DND-41 (cell line): ENCODE measurements around the gene MALRD1.

Experiments used
- ATAC-seq: fragments of 200-7000 bp; cut with Tn5 transposase; 3 replicates; pipeline ENCODE4 v1.9.1; 2021; ENCODE audit warnings: low read depth; ENCODE audit not compliant: insufficient read depth
- DNase-seq: peaks from one replicate; pipeline ENCODE4 v3.0.0-alpha.2; 2020
- H2AFZ ChIP-seq: 2 replicates; pipeline ENCODE4 v1.6.0; 2012; ENCODE audit warnings: low read depth, low read length
- H3K27ac ChIP-seq: 2 replicates; pipeline ENCODE4 v1.5.1; 2012; ENCODE audit warnings: low read length, inconsistent platforms
- H3K27me3 ChIP-seq: fragments of 200-600 bp; sonication (generic); 2 replicates; pipeline ENCODE4 v1.6.0; 2012; ENCODE audit warnings: low read length, mild to moderate bottlenecking, inconsistent platforms; ENCODE audit not compliant: insufficient read depth, poor library complexity
- H3K36me3 ChIP-seq: 2 replicates; pipeline ENCODE4 v1.5.1; 2012; ENCODE audit warnings: low read length, inconsistent platforms; ENCODE audit not compliant: insufficient read depth
- H3K4me1 ChIP-seq: 2 replicates; pipeline ENCODE4 v1.5.1; 2012; ENCODE audit warnings: mild to moderate bottlenecking, low read length; ENCODE audit not compliant: insufficient read depth
- H3K4me2 ChIP-seq: 2 replicates; pipeline ENCODE4 v1.6.0; 2012; ENCODE audit warnings: mild to moderate bottlenecking, moderate library complexity, low read length, inconsistent platforms; ENCODE audit not compliant: insufficient read depth
- H3K4me3 ChIP-seq, 2 experiments: fragments of 200-600 bp in 1 of 2; shearing (Covaris generic) in 1 of 2; 2 replicates each; pipeline ENCODE4 v1.5.1; 2012 to 2016; ENCODE audit warnings: inconsistent platforms in 2 of 2, low read length in 2 of 2, mild to moderate bottlenecking in 2 of 2, low read depth in 1 of 2, moderate library complexity in 1 of 2
- H3K79me2 ChIP-seq: 2 replicates; pipeline ENCODE4 v1.6.0; 2012; ENCODE audit warnings: low read length, inconsistent platforms; ENCODE audit not compliant: insufficient read depth
- H3K9ac ChIP-seq: 2 replicates; pipeline ENCODE4 v1.6.0; 2012; ENCODE audit warnings: low read depth, mild to moderate bottlenecking, inconsistent platforms, low read length, moderate library complexity
- H3K9me3 ChIP-seq: 2 replicates; pipeline ENCODE4 v1.5.1; 2012; ENCODE audit warnings: low read length, moderate library complexity, mild to moderate bottlenecking, inconsistent platforms; ENCODE audit not compliant: insufficient read depth, severe bottlenecking
- H4K20me1 ChIP-seq: 2 replicates; pipeline ENCODE4 v1.6.0; 2012; ENCODE audit warnings: low read length; ENCODE audit not compliant: insufficient read depth
- CTCF ChIP-seq: IDR thresholded peaks from 2 replicates; pipeline ENCODE4 v1.5.1; 2012; ENCODE audit warnings: borderline replicate concordance, low read length, moderate library complexity, mild to moderate bottlenecking; ENCODE audit not compliant: poor library complexity, severe bottlenecking; ENCODE audit errors: extremely low read depth
- EZH2 ChIP-seq: IDR thresholded peaks from 3 replicates; pipeline ENCODE4 v1.6.1; 2012; ENCODE audit warnings: borderline replicate concordance, low read depth, mild to moderate bottlenecking, moderate library complexity, low read length, inconsistent platforms; ENCODE audit not compliant: severe bottlenecking

Gene MALRD1

DNA sequence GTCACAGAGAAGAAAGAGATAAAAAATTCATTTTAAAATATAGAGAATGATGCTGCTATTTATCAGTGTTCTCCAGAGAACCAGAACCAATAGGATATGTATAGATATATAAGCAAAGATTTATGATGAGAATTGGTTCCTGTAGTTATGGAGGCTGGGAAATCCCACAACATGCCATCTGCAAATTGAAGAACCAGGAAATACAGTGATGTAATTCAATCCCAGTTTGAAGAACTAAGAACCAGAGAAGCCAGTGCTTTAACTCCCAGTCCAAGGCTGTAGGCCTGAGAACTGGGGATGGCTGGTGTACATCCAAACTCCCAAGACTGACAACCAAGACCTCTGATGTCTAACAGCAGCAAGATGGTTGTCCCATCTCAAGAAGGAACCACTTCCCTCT, 574.7 kb downstream of the MALRD1 start:
- no peak for TF ChIP-seq EZH2
- TF ChIP-seq CTCF = no peak
- no peak overlapping the region for H3K27ac ChIP-seq
- H3K9ac ChIP-seq = no peak overlapping the region
- no peak overlapping the region for H3K4me3 ChIP-seq
- no peak overlapping the region for H2AFZ ChIP-seq
- DNase-seq (no peak), ATAC-seq (no peak)
- H3K36me3 ChIP-seq = no peaks in the 10 kb centered on the region
- no peaks in the 10 kb centered on the region for H3K79me2 ChIP-seq
- no peak overlapping the region for H3K4me2 ChIP-seq
- no peaks in the 10 kb centered on the region for H4K20me1 ChIP-seq
- no peaks in the 10 kb centered on the region for H3K27me3 ChIP-seq
- H3K4me1 ChIP-seq = no peaks in the 10 kb centered on the region
- no peaks in the 10 kb centered on the region for H3K9me3 ChIP-seq

DNA sequence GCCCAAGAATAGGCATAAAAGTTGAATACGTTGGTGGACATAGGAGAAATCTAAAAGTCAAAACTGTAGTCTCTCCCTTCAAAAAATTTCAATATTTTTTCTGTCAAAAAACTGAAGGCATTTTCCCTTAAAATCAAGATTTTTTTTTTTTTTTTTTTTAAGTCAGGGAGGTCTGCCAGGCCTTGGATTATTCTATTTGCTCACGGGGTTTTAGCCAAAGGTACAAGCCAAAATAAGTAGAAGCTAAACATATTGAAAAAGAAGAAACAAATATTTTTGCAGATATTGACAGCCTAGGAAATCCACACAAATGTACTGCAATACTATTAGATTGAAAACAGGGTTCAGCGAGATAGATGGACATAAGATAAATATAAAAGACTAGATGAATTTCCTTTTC, 577.6 kb downstream of the MALRD1 start:
- H3K9me3 ChIP-seq = no peaks in the 10 kb centered on the region
- no peaks in the 10 kb centered on the region for H4K20me1 ChIP-seq
- H3K79me2 ChIP-seq = no peaks in the 10 kb centered on the region
- TF ChIP-seq EZH2 = no peak
- no peak for TF ChIP-seq CTCF
- no peak overlapping the region for H3K4me3 ChIP-seq
- no peak overlapping the region for H3K4me2 ChIP-seq
- H3K27me3 ChIP-seq = no peaks in the 10 kb centered on the region
- ATAC-seq (no peak), DNase-seq (no peak)
- no peak overlapping the region for H3K27ac ChIP-seq
- H3K9ac ChIP-seq = no peak overlapping the region
- no peaks in the 10 kb centered on the region for H3K36me3 ChIP-seq
- H2AFZ ChIP-seq = no peak overlapping the region
- H3K4me1 ChIP-seq = no peaks in the 10 kb centered on the region

- ATAC-seq = no peak
Measured at GRCh38 chr10:19628767-19629560, 580.4 kb downstream of the MALRD1 start.

More at GRCh38 chr10:19628767-19629560, 580.4 kb downstream of the MALRD1 start:
- H3K27me3 ChIP-seq = no peaks in the 10 kb centered on the region
- no peak overlapping the region for H3K4me3 ChIP-seq
- H3K36me3 ChIP-seq = no peaks in the 10 kb centered on the region
- H4K20me1 ChIP-seq = no peaks in the 10 kb centered on the region
- H3K4me2 ChIP-seq = no peak overlapping the region
- no peaks in the 10 kb centered on the region for H3K79me2 ChIP-seq
- H3K27ac ChIP-seq = no peak overlapping the region
- no peaks in the 10 kb centered on the region for H3K9me3 ChIP-seq
- H2AFZ ChIP-seq = no peak overlapping the region
- TF ChIP-seq EZH2 (no peak), CTCF (no peak)
- H3K9ac ChIP-seq = no peak overlapping the region
- no peak for DNase-seq
- no peaks in the 10 kb centered on the region for H3K4me1 ChIP-seq
